C4-2B (cell line): Measurements from ENCODE around the gene E2F8.

Experiments used
- H3K27ac ChIP-seq: fragments of 450-650 bp; 2 replicates; pipeline ENCODE4 v1.5.1; 2017
- ZFX ChIP-seq: fragments of 450-650 bp; IDR thresholded peaks from 2 replicates; pipeline ENCODE4 v1.6.1; 2017
- TF ChIP-seq, protein P1 (sequence below): fragments of 450-650 bp; conservative IDR thresholded peaks from 2 replicates; pipeline ENCODE4 v1.5.1; 2017; ENCODE audit warnings: mild to moderate bottlenecking

Gene E2F8

DNA sequence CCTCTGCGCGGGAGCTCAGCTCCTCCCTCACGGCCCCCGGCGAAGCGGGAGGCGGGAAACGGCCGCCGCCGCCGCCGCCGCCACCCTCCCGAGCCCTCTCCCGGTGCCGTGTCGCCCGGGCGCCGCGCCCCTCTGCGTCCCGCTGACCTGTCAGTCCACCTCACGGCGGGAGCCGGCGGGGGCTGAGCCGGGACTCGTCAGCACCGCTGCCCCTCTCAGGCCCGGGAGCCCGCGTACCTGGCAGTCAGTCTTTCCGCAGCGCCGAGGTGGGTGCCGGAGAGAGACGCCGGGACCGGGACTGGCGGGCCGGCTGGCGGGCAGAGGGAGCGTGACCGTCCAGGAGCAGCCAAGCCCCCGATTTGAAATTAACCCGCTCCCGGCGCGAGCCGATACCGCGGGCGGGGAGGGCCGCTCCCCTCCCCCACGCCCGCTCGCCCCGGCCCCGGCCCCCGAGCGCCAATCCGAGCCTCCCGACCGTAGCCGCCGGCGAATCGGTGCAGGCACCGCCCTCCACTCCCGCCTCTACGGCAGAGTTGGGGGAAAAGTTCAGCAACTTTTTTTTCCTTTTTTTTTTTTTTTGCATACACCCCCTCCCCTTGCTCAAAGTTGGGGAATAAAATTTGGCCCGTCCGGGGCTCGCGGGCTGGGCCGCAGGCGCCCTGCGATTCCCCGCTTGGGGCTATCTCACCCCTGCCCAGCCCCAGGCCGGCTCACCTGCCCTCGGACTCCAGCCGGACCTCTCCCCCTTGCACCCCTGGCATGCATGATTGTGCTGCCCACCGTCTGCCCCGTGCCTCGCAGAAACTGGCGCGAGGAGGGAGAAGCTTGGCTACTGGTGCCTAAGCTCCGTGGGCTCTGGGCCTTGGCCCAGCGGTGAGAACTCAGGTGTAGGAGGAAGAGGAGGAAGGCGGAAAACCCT is 774 bp upstream of the E2F8 start:
- peak; percentile 44 for TF ChIP-seq ZFX
- TF ChIP-seq, protein P1, sequence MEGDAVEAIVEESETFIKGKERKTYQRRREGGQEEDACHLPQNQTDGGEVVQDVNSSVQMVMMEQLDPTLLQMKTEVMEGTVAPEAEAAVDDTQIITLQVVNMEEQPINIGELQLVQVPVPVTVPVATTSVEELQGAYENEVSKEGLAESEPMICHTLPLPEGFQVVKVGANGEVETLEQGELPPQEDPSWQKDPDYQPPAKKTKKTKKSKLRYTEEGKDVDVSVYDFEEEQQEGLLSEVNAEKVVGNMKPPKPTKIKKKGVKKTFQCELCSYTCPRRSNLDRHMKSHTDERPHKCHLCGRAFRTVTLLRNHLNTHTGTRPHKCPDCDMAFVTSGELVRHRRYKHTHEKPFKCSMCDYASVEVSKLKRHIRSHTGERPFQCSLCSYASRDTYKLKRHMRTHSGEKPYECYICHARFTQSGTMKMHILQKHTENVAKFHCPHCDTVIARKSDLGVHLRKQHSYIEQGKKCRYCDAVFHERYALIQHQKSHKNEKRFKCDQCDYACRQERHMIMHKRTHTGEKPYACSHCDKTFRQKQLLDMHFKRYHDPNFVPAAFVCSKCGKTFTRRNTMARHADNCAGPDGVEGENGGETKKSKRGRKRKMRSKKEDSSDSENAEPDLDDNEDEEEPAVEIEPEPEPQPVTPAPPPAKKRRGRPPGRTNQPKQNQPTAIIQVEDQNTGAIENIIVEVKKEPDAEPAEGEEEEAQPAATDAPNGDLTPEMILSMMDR = no peak
- H3K27ac ChIP-seq = peak overlapping the region; percentile 84

GRCh38 chr11:19239039-19239438 is 1.7 kb downstream of the E2F8 start:
- H3K27ac ChIP-seq = no peak overlapping the region

GRCh38 chr11:19237813-19238212 is 2.9 kb downstream of the E2F8 start:
- no peak for TF ChIP-seq ZFX
- TF ChIP-seq, protein P1 = no peak

More at GRCh38 chr11:19239039-19239438, 1.7 kb downstream of the E2F8 start:
- TF ChIP-seq ZFX = no peak
- TF ChIP-seq, protein P1 = no peak

DNA sequence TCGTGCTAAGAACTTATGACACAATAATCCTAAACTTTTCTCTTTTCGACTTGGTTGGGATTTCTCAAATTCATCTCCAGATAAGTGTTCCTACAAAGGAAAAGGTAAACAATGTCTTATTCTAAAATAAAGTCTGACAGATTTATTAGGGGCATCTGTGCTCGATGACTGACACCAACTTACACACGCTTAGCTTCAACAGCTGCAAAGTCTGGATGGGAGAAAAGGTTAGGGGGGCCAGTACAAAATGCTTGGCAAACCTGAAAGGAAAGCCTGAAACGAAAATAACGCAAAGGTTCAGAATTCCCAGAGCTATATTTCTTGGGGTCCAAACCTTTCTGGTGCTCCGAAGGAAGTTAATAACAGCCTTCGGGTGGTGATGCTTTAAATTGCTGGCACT is 3.4 kb downstream of the E2F8 start:
- H3K27ac ChIP-seq = no peak overlapping the region
- TF ChIP-seq, protein P1 = no peak
- no peak for TF ChIP-seq ZFX

More at GRCh38 chr11:19237813-19238212, 2.9 kb downstream of the E2F8 start:
- H3K27ac ChIP-seq = no peak overlapping the region

DNA sequence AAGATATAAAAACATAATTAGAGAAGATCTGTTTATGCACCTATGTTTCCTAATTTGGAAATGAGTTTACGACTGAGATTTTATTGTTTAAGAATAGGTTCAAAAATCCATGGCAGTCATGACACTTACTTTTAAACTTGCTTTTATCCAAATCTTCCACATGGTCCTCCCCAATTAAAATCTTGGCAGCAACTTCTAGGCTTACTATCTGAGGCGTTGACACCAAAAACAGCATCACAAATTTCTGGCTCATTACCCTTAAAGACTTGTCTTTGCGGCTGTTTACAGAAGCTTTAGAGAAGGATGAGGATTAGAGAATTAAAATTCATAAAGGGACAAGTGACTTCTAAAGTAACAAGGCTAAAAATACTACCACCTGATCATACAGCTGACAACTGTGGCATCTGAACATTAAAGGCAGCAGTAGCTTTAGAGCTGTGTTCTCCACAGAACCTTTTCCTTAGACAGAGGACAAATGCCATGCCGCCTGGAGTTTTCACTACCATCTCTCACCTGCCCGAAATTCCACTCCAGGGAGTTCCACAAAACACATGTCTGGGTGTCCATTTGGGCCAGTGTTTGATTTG is 6.4 kb downstream of the E2F8 start:
- H3K27ac ChIP-seq = no peak overlapping the region
- TF ChIP-seq ZFX = no peak
- TF ChIP-seq, protein P1 = no peak

DNA sequence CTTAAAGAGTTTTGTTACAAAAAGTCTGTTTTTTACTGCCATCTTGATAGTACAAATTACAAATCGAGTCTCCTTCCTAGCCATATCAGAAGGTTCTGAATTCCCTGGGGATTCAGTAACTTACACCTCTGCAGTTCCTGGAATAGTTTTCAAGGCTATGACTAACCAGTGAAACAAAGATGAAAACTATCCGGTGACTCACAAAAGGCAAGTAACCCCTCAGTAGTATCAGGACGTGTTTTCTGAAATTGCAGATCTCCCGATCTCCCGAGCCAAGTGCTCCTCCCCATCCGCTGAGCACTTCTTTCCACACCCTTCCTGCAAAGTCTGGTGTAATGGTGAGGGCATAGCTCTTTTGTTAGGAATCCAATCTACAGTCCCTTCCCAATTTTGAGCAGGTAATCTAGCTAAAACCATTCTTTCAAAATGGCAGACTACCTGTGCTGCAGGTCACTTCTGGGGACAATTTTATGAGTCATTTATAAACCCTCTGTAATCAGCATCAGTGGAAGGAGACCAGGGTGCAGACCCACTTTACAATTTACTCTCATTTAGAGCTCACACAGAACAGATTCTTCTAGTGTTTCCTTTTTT is 7.7 kb downstream of the E2F8 start:
- TF ChIP-seq ZFX = no peak
- TF ChIP-seq, protein P1 = no peak
- no peak overlapping the region for H3K27ac ChIP-seq

DNA sequence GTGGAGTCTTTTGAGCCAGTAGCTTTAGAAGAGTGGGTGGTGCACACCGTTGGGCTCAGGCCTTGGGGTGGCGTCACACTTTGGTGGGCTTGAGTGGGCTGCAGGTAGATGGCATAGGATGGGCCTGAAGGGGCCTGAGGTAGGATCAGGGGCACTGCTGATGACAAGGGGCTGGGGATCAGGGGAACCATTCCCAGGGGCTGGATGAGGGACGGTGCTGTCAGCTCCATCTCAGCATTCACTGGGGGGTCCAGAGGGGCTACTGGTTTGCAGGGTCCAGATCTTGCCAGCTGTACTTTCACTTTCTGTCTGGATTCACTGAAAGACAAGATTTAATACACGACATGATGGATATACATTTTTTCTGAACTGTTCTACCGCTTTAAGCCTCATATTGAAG is 11.1 kb downstream of the E2F8 start:
- H3K27ac ChIP-seq = no peak overlapping the region

More for the DNA sequence above, 11.1 kb downstream of the E2F8 start:
- no peak for TF ChIP-seq ZFX
- TF ChIP-seq, protein P1 = no peak
